GM18907 (cell line): ENCODE results near the gene LRRC4.

Experiments used
- ATAC-seq: cut with Tn5 transposase; IDR thresholded peaks from one replicate; pipeline ENCODE4 v1.9.1; 2021; ENCODE audit warnings: mild to moderate bottlenecking, moderate library complexity; ENCODE audit not compliant: unreplicated experiment

The LRRC4 gene, protein sequence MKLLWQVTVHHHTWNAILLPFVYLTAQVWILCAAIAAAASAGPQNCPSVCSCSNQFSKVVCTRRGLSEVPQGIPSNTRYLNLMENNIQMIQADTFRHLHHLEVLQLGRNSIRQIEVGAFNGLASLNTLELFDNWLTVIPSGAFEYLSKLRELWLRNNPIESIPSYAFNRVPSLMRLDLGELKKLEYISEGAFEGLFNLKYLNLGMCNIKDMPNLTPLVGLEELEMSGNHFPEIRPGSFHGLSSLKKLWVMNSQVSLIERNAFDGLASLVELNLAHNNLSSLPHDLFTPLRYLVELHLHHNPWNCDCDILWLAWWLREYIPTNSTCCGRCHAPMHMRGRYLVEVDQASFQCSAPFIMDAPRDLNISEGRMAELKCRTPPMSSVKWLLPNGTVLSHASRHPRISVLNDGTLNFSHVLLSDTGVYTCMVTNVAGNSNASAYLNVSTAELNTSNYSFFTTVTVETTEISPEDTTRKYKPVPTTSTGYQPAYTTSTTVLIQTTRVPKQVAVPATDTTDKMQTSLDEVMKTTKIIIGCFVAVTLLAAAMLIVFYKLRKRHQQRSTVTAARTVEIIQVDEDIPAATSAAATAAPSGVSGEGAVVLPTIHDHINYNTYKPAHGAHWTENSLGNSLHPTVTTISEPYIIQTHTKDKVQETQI

GRCh38 chr7:128030654-128031611 lies at the start of gene LRRC4:
Gene LRRC4 (minus strand): TSS chr7:128031437. CDS start chr7:128030640, 797 bp downstream.
- ATAC-seq: peak; percentile 45

- ATAC-seq: no peak
Measured at GRCh38 chr7:128080169-128080568, 48.9 kb upstream of the LRRC4 start.

DNA sequence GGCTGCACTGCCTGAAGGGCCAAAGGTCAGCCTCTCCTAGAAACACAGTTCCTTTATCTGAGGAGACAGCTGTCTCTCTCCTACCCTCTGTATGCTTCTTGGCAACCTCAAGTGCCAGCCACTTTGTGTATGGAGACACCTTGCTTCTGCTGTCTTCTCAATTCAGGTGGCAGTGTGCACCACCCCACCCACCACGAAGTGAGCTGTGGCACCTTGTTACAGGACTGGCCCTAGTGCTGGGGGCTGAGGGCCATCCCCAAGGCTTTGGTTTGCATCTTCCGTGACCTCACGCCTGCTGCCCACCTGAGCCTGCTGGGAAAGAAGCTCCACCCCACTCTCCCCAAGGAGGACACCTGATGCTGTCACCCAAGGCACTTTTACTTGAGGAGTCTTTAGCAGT lies 47.1 kb upstream of the LRRC4 start:
- ATAC-seq: no peak

GRCh38 chr7:128076796-128077271 lies 45.6 kb upstream of the LRRC4 start:
- ATAC-seq: no peak

GRCh38 chr7:128076196-128076795 lies 45.1 kb upstream of the LRRC4 start:
- no peak for ATAC-seq

DNA sequence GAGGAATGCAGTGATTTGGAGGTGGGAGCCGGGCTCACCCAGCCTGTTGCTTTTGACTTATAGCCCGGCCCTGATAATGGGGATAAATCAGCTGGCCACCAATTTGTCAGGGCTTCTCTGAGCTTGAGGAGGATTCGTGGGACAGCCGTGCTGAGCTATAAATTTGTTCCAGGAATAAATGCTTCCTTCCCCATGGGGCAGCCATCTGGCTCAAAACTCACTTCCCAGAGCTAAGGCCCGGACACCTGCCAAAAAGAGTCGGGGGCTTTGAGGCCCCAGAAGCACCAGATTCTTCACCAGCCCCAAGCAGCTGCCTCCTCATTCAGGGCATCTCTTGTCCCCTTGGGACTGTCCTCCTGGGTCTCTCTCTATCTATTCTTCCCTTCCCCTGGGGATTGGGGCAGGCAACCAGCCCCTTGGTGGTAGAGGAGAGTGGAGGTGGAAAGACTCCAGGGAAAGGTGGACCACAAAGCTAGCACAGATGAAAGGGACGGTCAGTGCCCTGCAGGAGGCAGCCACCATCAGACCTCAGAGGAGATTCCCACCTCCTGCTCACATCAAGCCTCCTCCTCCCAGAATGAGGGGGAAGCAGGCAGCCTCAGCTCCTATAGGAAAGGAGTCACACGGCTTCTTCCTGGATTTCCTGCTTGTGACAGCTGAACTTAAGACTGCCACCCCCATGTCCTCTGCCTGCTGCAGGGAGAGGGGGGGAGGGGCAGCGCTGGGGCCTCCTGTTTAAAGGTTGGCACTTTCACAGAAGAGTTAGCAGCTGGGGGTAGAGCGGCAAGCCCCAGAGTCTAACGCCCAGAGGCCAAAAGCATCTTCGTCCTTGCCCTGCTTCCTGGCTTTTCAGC lies 44.2 kb upstream of the LRRC4 start:
- ATAC-seq: no peak

GRCh38 chr7:128074736-128075135 lies 43.5 kb upstream of the LRRC4 start:
- ATAC-seq: no peak

- ATAC-seq: no peak
Measured at GRCh38 chr7:128074336-128074735, 43.1 kb upstream of the LRRC4 start.

- no peak for ATAC-seq
Measured at GRCh38 chr7:128073671-128074310, 42.6 kb upstream of the LRRC4 start.

DNA sequence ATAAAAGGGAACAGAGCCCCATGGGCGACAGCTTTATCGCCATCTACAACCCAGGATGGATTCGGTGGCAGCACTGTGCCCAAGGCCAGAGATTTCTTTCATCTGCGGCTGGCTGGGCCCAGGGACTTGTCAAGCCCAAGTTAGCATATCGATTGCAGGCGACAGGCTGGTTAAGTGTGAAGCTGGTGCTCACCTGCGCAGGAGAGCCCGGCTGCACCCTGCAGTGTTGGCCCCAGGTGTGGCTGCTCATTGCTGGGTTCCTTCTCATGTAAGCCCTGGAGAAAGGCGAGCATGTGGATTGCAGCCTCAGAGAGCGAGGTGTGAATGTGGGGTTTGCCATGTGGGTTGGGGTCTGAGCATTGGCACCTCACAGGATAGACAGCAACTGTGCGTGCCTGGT lies 40.6 kb upstream of the LRRC4 start:
- no peak for ATAC-seq

- no peak for ATAC-seq
Measured at GRCh38 chr7:128071376-128071775, 40.1 kb upstream of the LRRC4 start.

- ATAC-seq: no peak
Measured at GRCh38 chr7:128069373-128070364, 38.4 kb upstream of the LRRC4 start.

DNA sequence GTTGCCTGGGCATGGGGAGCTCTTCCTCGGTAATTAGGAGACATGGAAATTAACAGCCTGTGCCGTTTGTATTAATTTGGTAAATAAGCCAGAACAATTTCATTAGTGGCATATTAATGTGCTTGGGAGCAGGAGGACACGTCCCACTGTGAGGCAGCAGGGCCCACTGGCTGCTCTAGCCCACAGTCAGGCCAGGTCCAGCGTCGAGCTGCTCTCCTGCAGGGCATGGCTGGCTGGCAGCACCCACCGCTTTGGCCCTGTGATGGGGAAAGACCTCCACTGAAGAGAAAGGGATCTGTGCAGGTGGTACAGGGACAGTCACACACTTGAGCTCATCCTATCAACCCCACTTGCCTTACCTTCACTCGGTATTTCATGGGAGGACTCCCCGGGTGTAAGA lies 37.5 kb upstream of the LRRC4 start:
- no peak for ATAC-seq

- no peak for ATAC-seq
Measured at GRCh38 chr7:128067983-128068382, 36.7 kb upstream of the LRRC4 start.

GRCh38 chr7:128066858-128067257 lies 35.6 kb upstream of the LRRC4 start:
- no peak for ATAC-seq

DNA sequence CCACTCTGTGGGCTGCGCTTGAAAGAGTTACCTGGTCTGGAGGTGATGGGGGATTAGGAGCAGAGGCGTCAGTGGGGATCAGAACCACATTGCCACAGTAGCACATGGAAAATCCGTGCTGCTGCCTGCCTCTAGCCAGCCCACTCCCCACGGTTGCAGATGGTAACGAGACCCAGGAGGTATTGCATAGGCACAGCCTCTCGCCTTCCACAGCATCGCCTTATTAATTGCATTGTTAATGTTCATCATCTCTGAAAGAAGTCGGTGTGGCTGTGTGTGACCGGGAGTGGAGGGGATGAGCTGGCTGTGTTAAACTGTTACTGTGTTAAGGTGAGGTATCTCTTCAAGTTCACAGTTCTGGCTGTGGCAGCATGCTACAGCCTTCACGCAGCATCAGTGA lies 35.2 kb upstream of the LRRC4 start:
- no peak for ATAC-seq

DNA sequence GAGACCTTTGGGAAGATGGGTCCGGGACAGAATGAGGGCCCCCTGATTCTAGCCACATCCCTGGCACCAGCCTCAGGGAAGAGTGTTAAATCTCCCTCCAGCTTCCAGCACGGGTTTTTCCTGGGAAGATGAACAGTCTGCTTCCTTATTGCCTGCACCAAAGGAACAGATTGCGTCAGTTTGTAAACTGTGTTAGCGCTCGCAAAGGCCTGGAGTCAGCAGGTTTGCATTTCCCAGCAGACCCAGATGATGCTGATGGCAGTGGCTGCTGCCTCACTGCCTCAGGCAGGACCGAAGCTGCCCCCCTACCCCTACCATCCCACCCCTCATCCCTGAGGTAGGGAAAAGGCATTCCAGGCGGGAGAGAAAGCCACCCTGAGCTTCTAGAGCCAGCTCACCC lies 34.6 kb upstream of the LRRC4 start:
- ATAC-seq: no peak

GRCh38 chr7:128063088-128063487 lies 31.9 kb upstream of the LRRC4 start:
- ATAC-seq: no peak
